K562 (cell line): ENCODE data around the gene PAXIP1.

ENCODE experiments used
- EP300 ChIP-seq: IDR thresholded peaks from 2 replicates; pipeline ENCODE4 v1.6.1; 2012; ENCODE audit warnings: low read length, improper control_type of control experiment
- NCOA2 ChIP-seq, 2 experiments: fragments of 450-650 bp; IDR thresholded peaks; 2 replicates each; pipeline ENCODE4 v1.6.1; 2018; ENCODE audit warnings: mild to moderate bottlenecking in 2 of 2, moderate library complexity in 1 of 2; ENCODE audit not compliant: partially characterized antibody in 2 of 2
- PYGO2 ChIP-seq: fragments of 450-650 bp; IDR thresholded peaks from 2 replicates; pipeline ENCODE4 v1.6.1; 2016; ENCODE audit warnings: mild to moderate bottlenecking, missing genetic modification characterization, moderate library complexity, missing compliant biosample characterization
- ZNF780A ChIP-seq: fragments of 250-450 bp; sonication (Bioruptor Pico); IDR thresholded peaks from 2 replicates; pipeline ENCODE4 v1.5.0; 2021; ENCODE audit warnings: mild to moderate bottlenecking

GRCh38 chr7:154975984-154976383 lies 26.9 kb downstream of the PAXIP1 start:
- TF ChIP-seq ZNF780A (CRISPR knock-in tag) (no peak), EP300 (no peak), PYGO2 (no peak), NCOA2 (IDR thresholded peaks at IDR 0.05; ENCODE audit: partially characterized antibody in 2 of 2) (no peak)
